ENCODE measurements around the gene GPR31. TPM values are rescaled to one million over a fixed set of nuclear protein-coding genes. Genes with fewer than 3 reads are reported as not detected.
"Not testable (repeated sequence)": the region's sequence is repeated elsewhere in the genome, so short reads cannot be mapped to it uniquely, and the experiment has no call there.

GPR31 gene
- total RNA-seq, 1 experiment from 2014 or later = not detected

DNA sequence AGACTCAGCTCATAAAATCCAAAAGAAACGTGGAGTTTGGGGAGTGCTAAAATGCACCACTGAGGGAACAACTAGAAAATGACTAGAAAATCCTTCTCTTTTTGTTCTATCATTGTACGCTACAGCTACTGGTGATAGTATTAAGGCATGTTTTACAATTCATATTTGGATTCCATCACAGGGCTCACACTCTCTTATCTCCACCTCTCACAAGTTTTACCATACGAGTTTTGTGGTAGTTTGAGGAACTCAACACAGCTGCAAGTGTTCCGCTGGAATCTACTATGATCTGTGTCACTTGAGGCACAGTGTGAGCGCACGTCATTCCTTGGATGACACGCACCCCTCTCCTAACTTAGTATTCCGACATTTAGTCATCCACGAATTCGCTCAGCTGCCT, 9.9 kb upstream of the GPR31 start:
- not testable (repeated sequence) for DNase-seq (ENCODE audit: low read depth)

DNA sequence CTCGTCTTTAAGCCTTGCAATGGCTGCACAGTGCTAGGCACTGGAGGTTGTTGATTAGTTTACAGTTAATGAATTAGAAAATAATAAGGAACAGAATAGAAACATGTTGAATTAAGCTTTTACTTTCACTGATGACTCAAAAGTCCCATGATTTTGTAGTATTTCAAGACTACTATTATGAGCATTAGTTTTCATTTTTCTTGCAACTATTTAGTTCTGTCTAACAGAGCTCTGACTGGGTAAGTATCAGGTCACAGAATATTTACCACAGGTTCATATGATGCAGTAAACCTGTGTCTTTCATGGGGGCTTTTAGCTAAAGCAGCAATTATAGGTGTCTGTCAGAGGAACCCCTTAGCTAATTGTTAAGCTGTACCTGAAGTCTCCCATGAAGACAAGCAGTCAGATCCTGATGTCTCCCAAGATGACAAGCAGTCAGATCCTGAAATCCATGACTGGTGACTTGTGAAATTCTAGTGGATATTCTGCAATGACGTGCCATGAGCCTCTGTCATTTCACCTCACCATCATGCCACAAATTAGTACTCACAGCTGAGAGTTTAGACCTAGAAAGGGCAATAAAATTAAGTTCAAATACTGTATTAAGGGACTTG, 8.2 kb upstream of the GPR31 start:
- no peak for DNase-seq (ENCODE audit: low read depth)

DNA sequence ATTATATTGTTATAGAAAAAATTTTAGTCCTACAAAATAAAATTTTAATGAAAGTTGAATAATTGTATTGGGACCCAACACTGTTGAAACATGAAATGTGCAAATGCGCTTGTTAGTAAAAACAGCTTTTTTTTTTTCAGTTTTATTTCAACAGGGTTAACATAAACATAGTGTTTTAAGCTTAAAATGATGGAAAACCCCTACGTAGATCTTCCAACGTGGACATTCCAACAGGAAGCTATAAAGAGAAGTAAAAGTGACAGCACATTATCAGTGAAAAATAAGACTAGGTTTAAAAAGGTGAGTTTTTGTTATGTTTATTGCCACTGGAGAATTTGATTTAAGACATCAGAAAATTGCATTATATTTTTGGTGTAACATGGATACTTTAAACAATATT, 6.5 kb upstream of the GPR31 start:
- DNase-seq (ENCODE audit: low read depth) = no peak

DNA sequence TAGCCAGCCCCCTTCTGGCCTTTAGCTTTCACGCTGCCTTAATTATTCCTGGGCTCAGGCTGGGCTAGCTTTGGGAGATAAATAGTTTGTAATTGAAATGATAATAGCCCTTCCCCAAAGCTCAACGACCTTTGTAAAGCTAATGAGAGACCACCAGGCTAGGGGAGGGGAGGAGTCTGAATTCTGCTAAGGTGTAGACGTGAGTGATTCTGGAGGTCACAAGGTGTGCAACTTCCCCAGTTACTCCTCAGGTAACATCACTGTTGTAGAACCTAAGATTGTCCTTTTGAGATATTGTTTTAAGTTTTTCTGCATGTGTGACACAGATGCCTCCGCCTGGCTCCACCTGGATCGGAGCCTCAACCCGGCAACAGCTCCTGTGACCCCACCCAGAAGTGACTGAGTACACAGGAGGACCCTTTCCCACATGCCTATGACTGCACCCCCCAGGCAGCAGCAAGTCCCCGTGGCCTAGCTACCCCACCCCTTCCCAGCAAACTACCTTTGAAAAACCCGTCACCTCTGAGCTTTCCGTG, 5.8 kb upstream of the GPR31 start:
- no peak for DNase-seq (ENCODE audit: low read depth)

DNA sequence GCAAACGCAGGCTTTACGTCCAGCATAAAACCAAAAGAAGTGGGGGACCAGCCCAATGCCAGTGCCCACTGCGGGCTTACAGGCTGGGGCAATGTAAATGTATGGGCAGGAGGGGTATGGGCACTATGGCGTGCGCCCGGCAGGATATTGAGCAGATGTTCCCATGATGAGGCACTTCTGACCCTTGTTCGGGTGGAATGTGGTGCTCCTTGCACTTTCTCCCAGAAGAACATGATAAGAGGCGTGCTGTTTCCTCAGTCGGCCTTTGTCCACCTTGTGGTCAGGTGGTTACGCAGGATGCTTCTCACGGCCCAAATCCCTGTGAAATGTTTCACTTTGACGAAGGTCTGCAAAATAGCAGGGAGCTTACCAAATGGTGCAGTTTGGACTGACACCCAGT, 4.8 kb upstream of the GPR31 start:
- no peak for DNase-seq (ENCODE audit: low read depth)

DNA sequence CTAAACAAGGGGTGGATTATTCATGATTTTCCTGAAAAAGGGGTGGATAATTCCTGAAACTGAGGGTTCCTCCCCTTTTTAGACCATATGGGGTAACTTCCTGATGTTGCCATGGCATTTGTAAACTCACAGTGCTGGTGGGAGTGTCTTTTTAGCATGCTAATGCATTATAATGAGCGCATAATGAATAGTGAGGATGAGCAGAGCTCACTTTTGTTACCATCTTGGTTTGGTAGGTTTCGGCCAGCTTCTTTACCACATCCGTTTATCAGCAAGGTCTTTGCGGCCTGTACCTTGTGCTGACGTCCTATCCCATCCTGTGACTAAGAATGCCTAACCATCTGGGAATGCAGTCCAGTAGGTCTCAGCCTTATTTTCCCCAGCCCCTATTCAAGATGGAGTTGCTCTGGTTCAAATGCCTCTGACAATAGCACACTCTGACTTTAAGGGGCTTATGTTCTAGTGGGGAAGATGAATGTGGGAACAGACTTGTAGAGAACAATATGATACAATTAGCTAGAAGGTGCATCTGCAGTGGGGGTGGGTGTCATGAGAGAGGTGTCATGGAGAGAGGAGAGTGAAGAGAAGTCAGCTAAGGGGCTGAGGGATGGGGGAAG, 4.2 kb upstream of the GPR31 start:
- no peak for DNase-seq (ENCODE audit: low read depth)

DNA sequence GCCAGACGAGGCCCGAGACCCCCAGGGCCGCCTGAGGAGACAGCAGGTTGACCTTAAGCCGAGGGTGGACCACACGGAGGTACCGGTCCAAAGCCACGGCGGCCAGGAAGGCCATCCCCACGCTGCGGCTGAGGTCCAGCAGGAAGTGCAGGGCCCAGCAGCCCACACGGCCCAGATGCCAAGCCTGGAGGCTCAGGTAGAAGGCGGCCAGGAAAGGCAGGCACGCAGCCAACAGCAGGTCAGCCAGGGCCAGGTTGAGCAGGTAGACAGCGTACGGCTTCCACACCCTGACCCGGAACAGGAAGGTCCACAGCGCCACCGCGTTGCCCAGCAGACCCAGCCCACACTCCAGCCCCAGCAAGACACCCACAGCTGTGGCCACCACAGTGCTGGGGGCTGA, 366 bp downstream of the GPR31 start:
- DNase-seq (ENCODE audit: low read depth) = no peak

DNA sequence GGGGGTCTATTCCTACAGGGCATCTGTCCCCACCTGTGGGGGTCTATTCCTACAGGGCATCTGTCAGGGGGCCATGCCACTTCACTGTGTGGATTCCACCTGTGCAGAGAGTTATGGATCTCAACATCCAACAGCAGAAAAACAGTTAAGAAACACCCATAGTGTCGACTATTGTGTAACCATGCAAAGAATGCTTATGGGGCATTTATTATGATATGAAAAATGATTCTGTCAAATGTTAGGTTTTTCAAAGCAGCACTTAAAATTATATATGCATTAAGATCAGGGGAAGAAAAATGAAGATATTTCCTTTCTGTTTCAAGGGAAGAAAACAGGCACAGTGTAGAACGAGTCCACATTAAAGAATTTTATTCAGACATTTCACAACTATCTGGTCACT, 2.9 kb downstream of the GPR31 start:
- DNase-seq (ENCODE audit: low read depth) = no peak

DNA sequence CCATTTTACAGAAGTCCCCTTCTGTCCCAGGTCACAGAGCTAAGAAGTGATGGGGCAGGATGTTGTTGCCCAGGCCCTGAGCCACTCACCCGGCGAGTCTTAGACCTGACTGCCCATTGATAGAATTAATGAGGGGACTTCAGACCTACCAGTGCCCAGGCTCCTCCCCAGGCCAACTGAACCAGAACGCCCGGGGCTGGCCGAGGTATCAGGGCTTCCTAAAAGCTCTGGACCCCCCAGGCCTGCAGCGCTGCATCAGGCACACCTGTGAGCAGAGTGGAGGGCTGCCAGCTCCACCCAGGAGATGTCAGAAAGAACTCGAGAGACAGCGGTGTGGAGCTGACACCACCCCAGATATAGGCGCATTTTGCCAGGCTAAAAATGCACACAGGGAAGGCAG, 3.5 kb downstream of the GPR31 start:
- DNase-seq (ENCODE audit: low read depth) = no peak

DNA sequence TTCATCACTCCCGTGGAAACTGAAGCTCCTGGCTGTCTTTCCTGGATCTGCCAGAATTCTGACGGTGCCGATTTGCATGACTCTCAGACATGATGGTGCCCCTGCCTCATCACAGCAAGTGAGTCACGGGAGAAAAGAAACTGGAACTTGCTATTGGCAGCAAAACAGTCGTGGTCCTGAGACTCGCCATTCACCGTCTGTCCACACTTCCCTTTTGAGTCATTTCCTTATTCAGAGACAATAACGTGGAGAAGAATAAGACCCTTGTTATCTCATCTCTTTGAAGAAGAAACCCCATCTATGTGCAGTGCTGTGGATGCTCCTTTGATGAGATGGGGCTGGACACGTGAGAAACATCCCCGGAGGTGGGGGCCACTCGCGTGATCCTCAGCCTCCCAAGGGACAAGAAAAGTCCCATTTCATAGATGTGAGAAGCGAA, 4.2 kb downstream of the GPR31 start:
- peak; percentile 2 for DNase-seq (ENCODE audit: low read depth)

DNA sequence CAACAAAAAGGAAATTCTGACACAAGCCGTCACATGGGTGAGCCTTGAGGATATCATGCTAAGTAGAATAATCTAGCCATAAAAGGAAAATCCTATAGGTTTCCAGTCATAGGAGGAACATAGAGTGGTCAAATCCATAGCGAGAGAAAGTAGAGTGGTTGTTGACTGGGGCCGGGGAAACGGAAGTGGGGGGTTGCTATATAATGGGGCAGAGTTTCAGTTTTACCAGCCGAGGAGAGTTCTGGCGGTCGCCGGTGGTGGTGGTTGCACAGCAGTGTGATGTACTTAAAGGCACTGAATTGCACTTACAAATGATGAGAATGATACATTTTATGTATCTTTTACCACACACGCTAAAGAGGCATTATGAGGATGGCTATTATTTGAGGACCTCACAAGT, 4.9 kb downstream of the GPR31 start:
- DNase-seq (ENCODE audit: low read depth) = no peak

DNA sequence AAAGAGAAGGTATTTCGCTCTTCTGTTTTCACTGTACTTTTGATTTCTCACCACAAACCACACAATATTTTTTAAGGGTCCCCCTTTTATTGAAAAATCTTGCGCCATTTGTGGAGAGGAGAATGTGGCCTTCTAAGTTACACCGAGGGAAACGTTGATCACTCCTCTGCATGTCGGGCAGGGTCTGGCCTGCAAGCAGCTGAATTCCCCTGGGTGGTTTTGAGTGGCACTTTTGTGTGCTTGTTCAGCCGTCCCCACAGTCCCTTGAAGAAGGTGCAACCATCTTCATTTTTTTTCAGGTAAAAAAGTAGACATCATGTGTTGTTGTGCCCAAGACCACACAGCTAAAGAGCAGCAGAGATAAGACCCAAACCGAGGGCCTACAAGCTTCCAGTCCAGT, 6.1 kb downstream of the GPR31 start:
- no peak for DNase-seq (ENCODE audit: low read depth)

DNA sequence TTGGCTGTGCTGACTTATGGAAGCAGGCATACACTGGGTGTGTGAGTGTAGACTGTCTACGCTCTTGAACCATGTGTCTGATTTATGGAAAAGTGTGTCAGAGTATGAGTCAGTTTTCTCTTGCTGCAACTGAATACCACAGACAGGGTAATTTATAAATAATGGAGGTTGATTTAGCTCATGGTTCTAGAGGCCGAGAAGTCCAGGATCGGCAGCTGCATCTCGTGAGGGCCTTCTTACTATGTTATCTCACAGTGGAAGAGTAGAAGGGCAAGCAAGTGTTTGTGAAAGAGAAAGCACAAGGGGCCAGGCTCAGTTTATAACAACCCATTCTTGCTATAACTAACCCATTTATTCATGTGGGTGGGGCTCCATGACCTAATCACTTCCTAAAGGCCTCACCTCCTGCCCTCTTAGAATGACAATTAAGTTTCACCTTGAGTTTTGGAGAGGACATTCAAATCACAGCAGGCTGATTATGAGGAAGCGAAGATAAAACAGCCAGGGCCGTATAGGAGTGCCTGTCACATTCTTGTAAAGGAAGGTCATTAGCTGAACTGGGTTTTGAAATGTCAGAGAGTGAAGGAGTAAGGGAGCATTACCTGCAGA, 6.7 kb downstream of the GPR31 start:
- DNase-seq (ENCODE audit: low read depth) = no peak

DNA sequence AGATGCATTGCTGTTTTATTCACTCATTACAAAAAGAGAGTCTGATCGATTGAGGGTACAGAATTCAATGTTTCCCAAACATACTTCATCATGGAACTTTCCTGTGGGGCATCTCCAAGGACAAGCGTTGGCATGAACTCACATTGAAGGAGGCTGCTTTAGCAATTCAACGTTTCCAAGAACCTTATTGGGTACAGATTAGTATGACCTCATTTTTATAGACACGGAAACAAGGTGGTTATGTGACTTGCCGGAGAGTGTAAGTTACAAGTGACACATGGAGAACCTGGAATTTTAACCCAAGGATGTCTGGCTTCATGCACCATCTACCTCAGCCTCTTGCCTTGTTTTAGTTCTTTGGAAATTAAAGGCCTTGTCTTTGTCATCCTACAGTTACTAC, 8.8 kb downstream of the GPR31 start:
- DNase-seq (ENCODE audit: low read depth) = no peak

DNA sequence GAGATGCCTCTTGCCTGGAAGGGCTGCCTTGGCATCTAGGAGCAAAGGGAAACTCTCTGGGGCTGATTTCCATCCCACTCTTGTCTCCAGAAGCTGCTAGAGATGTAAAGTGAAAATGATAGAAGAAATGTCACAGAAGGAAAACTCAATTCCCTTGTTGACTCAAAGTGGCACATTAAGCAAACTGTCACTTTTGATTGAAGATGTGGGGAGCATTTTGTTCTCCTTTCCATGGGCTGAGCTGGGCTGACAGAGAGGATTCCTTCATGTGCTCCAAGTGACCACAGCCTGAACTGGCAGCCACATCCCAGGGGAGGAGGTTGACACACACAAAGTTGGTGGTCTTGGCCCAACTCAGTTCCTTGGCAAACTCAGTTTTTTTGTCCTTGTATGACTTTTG, 9.8 kb downstream of the GPR31 start:
- DNase-seq (ENCODE audit: low read depth) = no peak

DNA sequence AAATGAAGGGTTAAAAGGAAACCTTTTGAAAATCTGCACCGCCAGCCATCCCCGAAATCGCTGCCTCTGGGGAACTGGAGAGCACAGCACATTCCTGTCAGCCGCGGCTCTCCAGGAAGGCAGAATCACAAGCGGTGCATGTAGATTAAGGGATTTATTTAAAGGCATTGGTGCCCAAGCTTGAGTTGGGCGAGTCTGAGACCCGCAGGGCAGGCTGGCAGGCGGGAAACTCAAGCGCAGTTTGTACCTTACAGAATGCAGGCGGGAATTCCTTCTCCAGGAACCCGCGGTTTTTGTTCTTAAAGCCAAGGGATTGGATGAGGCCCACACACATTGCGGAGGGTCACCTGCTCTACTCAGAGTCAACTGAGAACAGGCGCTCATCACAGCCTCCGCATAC, 10.8 kb downstream of the GPR31 start:
- no peak for DNase-seq (ENCODE audit: low read depth)

DNA sequence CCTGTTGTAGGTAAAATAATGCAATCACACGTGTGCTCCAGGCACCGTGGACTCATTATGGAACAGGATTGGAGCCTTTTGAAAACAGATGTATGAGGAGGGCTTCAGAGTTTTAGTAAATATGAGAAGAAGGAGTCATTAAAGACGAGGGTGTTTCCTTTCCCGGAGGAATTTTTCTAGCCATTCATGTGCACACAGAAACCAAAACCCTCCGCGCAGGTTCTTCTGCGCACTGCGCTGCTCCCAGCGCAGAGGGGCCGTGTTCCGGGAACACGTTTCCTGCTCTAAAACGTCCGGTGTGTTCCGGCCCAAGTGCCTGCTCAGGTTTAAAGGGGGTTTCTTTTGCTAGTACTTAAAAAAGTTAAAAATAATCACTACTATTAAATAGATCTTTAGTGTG, 11.6 kb downstream of the GPR31 start:
- no peak for DNase-seq (ENCODE audit: low read depth)

DNA sequence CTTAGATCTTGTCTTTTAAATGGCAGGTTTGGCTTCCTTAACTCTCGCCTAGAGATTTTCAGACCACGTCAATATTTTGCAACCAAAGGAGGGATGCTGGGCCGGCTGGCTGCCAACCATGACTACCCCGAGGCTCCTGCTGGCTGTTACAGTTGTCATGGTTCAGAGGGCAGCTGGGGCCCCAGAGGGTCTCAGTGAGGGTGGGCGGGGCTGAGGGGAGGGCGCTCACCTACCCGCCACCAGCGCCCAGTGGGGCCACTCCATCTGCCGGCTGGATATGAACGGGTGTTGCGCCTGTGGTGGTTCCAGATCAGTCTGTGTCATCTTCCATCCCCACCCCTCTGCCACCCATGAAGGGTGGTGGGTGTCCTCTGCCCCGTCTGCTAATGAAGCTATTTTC, 12.3 kb downstream of the GPR31 start:
- no peak for DNase-seq (ENCODE audit: low read depth)

DNA sequence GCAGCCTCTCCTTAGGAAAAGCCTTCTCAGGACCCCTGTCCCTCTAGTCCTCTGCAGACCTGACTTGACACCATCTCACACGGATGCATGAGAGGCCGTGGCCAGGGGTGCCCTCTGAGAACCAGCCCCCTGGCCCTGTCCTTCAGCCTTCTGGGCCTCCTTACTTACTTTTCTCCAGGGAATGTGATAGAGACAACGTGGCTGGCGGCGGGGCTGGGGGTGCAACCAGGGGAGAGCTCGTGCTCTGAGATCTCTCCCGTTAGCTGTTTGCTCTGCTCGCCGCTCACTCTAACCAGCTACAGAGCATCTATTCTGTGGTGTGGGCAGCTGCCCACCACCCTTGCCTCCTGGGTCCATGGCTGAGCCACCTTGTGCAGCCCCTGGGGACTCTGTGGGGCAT, 14.7 kb downstream of the GPR31 start:
- DNase-seq (ENCODE audit: low read depth) = no peak

DNA sequence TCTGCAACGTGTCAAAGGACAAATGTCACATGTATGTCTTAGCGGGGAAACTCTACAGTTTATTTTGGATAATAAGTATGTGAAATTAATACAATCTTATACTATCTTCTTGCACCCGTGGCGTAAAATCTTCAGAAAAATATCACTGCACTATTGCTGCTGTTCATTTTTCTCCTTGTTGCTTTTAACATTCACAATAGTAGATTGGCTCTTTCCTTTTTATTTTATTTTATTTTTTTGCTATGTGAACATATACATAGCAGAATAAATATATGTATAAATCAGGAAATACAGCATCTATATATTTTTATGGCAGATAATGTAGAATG, 15.4 kb downstream of the GPR31 start:
- no peak for DNase-seq (ENCODE audit: low read depth)

DNA sequence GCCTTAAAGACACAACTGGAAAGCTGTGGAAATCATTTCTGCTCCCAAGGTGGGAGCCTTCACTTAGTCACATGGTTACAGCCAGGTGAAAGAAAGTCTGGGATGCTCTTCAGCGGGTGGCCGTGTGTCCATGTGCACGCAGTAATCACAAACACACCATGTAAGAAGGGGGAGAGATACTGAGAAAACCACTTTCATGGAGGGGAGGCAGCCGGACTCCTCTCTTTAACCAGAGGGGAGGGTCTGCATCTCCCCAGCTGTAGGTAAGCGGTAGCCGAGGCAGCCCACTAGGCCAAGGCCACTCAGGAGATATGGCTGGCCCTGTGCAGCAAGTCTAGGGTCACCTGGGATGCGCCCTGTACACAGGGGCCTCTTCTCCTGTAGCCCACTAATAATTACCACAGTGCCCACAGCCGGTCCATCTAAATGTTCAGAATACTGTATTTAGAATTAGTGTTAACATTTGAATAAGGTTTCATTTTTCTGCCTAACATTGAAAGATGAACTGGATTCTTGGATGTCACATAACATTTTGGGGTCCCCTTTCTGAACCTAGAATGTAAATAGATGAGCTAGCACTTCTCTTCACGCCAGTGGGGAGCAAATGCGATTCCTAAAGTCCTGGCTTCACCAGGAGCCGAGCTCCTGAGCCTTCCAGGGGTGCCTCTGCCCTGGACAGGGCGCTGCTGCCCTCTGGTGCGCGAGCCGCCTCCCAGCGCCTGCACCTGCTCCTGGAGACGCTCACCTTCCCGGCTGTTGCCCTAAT, 15.9 kb downstream of the GPR31 start:
- DNase-seq (ENCODE audit: low read depth) = no peak

All from LHCN-M2 (cell line).